CD14-positive monocyte (primary cell): Measurements from ENCODE around the gene IQGAP2. TPM values are rescaled to one million over a fixed set of nuclear protein-coding genes. Genes with fewer than 3 reads are reported as not detected.

Source experiments
- DNase-seq, 3 donors: peaks; one replicate each; pipeline ENCODE4 v3.0.0-alpha.2; 2011 to 2022
- H2AFZ ChIP-seq: 2 replicates; pipeline ENCODE4 v1.6.0; 2012; ENCODE audit warnings: mild to moderate bottlenecking, low read depth, low read length, inconsistent platforms; ENCODE audit not compliant: insufficient read depth, poor library complexity, severe bottlenecking
- H3K27ac ChIP-seq, 2 donors: 1 replicate in 1 of 2; 2 replicates in 1 of 2; pipeline ENCODE4 v1.5.1; 2012 to 2013; ENCODE audit warnings: low read length in 2 of 2, control low read depth in 1 of 2, inconsistent platforms in 1 of 2, low read depth in 1 of 2, mild to moderate bottlenecking in 1 of 2
- H3K27me3 ChIP-seq, 2 donors: one replicate each; pipeline versions ENCODE4 v1.6.0 to v1.6.1; 2011 to 2013; ENCODE audit warnings: low read length in 2 of 2; ENCODE audit not compliant: control insufficient read depth in 2 of 2, insufficient read depth in 2 of 2
- H3K36me3 ChIP-seq, 2 donors: replicated peaks in 1 of 2; 1 replicate in 1 of 2; 2 replicates in 1 of 2; pipeline versions ENCODE4 v1.5.1 to v1.6.1; 2012 to 2013; ENCODE audit warnings: low read length in 2 of 2, control low read depth in 1 of 2, inconsistent platforms in 1 of 2, mild to moderate bottlenecking in 1 of 2; ENCODE audit not compliant: insufficient read depth in 2 of 2, control insufficient read depth in 1 of 2
- H3K4me1 ChIP-seq, 2 donors: 1 replicate in 1 of 2; 2 replicates in 1 of 2; pipeline versions ENCODE4 v1.5.1 to v1.6.1; 2012 to 2013; ENCODE audit warnings: low read length in 2 of 2, control low read depth in 1 of 2, inconsistent platforms in 1 of 2, mild to moderate bottlenecking in 1 of 2, moderate library complexity in 1 of 2; ENCODE audit not compliant: insufficient read depth in 2 of 2, control insufficient read depth in 1 of 2
- H3K4me2 ChIP-seq: replicated peaks from 2 replicates; pipeline ENCODE3; 2012; ENCODE audit warnings: low read length, moderate library complexity, mild to moderate bottlenecking; ENCODE audit not compliant: poor library complexity, severe bottlenecking; ENCODE audit errors: extremely low read depth
- H3K4me3 ChIP-seq, 3 experiments: fragments of 200-600 bp in 1 of 3; sonication (generic) in 1 of 3; replicated peaks in 1 of 3; 1 replicate in 2 of 3; 2 replicates in 1 of 3; pipeline ENCODE4 v1.5.1; 2011 to 2013; ENCODE audit warnings: low read length in 3 of 3, mild to moderate bottlenecking in 3 of 3, control low read depth in 2 of 3, low read depth in 2 of 3, inconsistent platforms in 1 of 3, moderate library complexity in 1 of 3
- H3K79me2 ChIP-seq: 2 replicates; pipeline ENCODE4 v1.6.0; 2012; ENCODE audit warnings: mild to moderate bottlenecking, control low read depth, inconsistent platforms, low read length, moderate library complexity; ENCODE audit not compliant: insufficient read depth
- H3K9ac ChIP-seq: 2 replicates; pipeline ENCODE4 v1.6.0; 2017; ENCODE audit warnings: low read length, mild to moderate bottlenecking; ENCODE audit not compliant: insufficient read depth, poor library complexity, severe bottlenecking
- H3K9me3 ChIP-seq, 2 donors: replicated peaks in 1 of 2; 1 replicate in 1 of 2; 2 replicates in 1 of 2; pipeline versions ENCODE4 v1.5.1 to v1.6.1; 2012 to 2013; ENCODE audit warnings: low read length in 2 of 2, control low read depth in 1 of 2; ENCODE audit not compliant: control insufficient read depth in 1 of 2, insufficient read depth in 1 of 2
- H4K20me1 ChIP-seq: 2 replicates; pipeline ENCODE4 v1.6.0; 2012; ENCODE audit warnings: mild to moderate bottlenecking, low read length, control low read depth, moderate library complexity; ENCODE audit not compliant: insufficient read depth
- H3K27ac Mint-ChIP-seq, 7 donors: one replicate each; pipeline ENCODE4 v1.8.0; 2020; ENCODE audit warnings: mild to moderate bottlenecking in 7 of 7, mixed read lengths in 7 of 7, moderate library complexity in 6 of 7, inconsistent platforms in 2 of 7
- H3K27me3 Mint-ChIP-seq, 3 donors: one replicate each; pipeline ENCODE4 v1.8.0; 2021 to 2022; ENCODE audit warnings: low read depth in 3 of 3, mild to moderate bottlenecking in 3 of 3, mixed read lengths in 3 of 3, moderate library complexity in 3 of 3, inconsistent platforms in 1 of 3
- H3K36me3 Mint-ChIP-seq, 2 donors: one replicate each; pipeline ENCODE4 v1.8.0; 2020; ENCODE audit warnings: mixed read lengths in 2 of 2, inconsistent platforms in 1 of 2, mild to moderate bottlenecking in 1 of 2
- H3K4me1 Mint-ChIP-seq: one replicate; pipeline ENCODE4 v1.8.0; 2020; ENCODE audit warnings: mild to moderate bottlenecking, mixed read lengths
- H3K4me3 Mint-ChIP-seq, 2 donors: one replicate each; pipeline ENCODE4 v1.8.0; 2020; ENCODE audit warnings: mild to moderate bottlenecking in 2 of 2, mixed read lengths in 2 of 2, moderate library complexity in 1 of 2
- H3K9me3 Mint-ChIP-seq, 7 donors: one replicate each; pipeline ENCODE4 v1.8.0; 2020 to 2022; ENCODE audit warnings: mixed read lengths in 7 of 7, mild to moderate bottlenecking in 6 of 7, moderate library complexity in 6 of 7, inconsistent platforms in 2 of 7
- WGBS: methylation state at CpG from one replicate; pipeline ENCODE4 v1.1.5; 2013; ENCODE audit warnings: missing lambda C conversion rate; ENCODE audit not compliant: insufficient coverage; 5-methylcytosine and 5-hydroxymethylcytosine counted together
- intact Hi-C, 2 donors: fragments of 100-400 bp; cut with micrococcal nuclease; formaldehyde crosslinking; loops; one replicate each; pipeline versions ENCODE4 v1.15.0 to v1.15.1; 2023
- polyA plus RNA-seq, 3 donors: library from polyadenylated mRNA; depleted of rRNA in 1 of 3; unstranded in 2 of 3; stranded (reverse) in 1 of 3; fragments of 300-500 nt in 2 of 3; fragments of >200 nt in 1 of 3; fragmentation: Illumina TruSeq in 2 of 3; gene quantifications; 1 replicate in 2 of 3; 2 replicates in 1 of 3; pipeline ENCODE4 v1.2.3, GENCODE V29; 2012 to 2021
- TF ChIP-seq, protein P1 (sequence below): fragments of 200-600 bp; IDR thresholded peaks from one replicate; pipeline ENCODE4 v1.8.0; 2022; ENCODE audit warnings: antibody characterized with exemption, mild to moderate bottlenecking

Gene IQGAP2
- polyA plus RNA-seq, 3 donors: 21.4 to 50.9 (median 35.4) TPM

DNA sequence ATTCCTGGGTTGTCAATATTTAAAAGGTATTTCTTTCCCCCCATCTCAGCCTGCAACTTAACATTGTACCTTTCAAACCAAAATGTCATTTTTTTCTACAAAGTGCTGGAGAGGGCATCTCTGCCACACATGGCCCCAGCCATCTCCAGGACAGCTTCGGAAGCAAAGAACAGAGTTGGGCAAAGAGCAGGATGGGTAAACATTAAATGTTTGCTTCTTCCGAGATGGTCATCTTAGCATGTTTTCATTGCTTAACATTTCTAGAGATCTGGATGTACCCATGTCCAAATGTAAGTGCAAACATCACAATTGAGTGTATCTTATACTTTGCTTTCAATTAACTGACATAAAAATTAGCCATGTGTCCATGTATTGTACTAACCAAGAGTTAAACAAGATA, 234.4 kb downstream of the IQGAP2 start:
- Histone ChIP-seq H2AFZ (no peak overlapping the region), H3K9ac (no peak overlapping the region), H3K27ac (peak overlapping the region in 1 of 2 donors; percentile 65), H3K36me3 (peaks cover 58 to 86% of the 10 kb centered on the region in 2 donors), H3K4me2 (no peak overlapping the region), H3K4me3 (no peak overlapping the region), H3K79me2 (no peaks in the 10 kb centered on the region), H3K9me3 (no peaks in the 10 kb centered on the region), H3K4me1 (peaks cover 16 to 22% of the 10 kb centered on the region in 2 donors), H3K27me3 (no peaks in the 10 kb centered on the region), H4K20me1 (peaks cover 29% of the 10 kb centered on the region)
- no peak overlapping the region for H3K4me3 Mint-ChIP-seq
- intact Hi-C loops: no loop called here
- no peak for DNase-seq
- no peaks in the 10 kb centered on the region for H3K9me3 Mint-ChIP-seq
- peaks cover 72 to 79% of the 10 kb centered on the region in 2 donors for H3K36me3 Mint-ChIP-seq
- H3K4me1 Mint-ChIP-seq: peaks cover 13% of the 10 kb centered on the region
- 90% methylated on average over 2 of the region's 2 CpGs for WGBS
- peak overlapping the region in 4 of 7 donors; percentile 23 to 61 (median 38) for H3K27ac Mint-ChIP-seq
- TF ChIP-seq, protein P1, sequence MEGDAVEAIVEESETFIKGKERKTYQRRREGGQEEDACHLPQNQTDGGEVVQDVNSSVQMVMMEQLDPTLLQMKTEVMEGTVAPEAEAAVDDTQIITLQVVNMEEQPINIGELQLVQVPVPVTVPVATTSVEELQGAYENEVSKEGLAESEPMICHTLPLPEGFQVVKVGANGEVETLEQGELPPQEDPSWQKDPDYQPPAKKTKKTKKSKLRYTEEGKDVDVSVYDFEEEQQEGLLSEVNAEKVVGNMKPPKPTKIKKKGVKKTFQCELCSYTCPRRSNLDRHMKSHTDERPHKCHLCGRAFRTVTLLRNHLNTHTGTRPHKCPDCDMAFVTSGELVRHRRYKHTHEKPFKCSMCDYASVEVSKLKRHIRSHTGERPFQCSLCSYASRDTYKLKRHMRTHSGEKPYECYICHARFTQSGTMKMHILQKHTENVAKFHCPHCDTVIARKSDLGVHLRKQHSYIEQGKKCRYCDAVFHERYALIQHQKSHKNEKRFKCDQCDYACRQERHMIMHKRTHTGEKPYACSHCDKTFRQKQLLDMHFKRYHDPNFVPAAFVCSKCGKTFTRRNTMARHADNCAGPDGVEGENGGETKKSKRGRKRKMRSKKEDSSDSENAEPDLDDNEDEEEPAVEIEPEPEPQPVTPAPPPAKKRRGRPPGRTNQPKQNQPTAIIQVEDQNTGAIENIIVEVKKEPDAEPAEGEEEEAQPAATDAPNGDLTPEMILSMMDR: no peak
- no peaks in the 10 kb centered on the region for H3K27me3 Mint-ChIP-seq

DNA sequence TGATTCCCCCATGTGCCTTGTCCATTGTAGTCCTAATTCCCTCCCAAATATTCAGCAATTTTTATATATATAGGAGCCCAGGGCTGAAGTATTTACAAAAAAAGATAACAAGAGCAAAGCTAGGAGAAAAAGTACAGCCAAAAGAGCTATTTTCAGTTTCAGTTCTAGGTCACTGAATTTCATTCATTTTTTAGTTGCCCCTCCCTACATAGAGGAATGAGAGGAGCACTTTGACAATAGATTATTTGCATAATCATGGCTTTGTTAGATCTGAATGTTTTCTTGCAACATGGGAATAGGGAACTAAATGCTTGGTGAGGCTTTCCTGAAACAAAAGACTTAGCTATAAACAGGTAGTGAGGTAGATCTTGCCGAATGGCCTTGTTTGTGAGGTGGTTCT, 235.4 kb downstream of the IQGAP2 start:
- Mint-ChIP-seq H3K27ac (peak overlapping the region; percentile 5 to 86 (median 76)), H3K27me3 (no peaks in the 10 kb centered on the region), H3K36me3 (peaks cover 77 to 82% of the 10 kb centered on the region in 2 donors), H3K4me3 (peak overlapping the region in 1 of 2 donors; percentile 3), H3K9me3 (no peaks in the 10 kb centered on the region), H3K4me1 (peaks cover 13% of the 10 kb centered on the region)
- 43% methylated on average over 1 of the region's 1 CpG for WGBS
- intact Hi-C loops: no loop called here
- no peaks in the 10 kb centered on the region for H3K9me3 ChIP-seq
- H3K27me3 ChIP-seq: no peaks in the 10 kb centered on the region
- no peak overlapping the region for H3K9ac ChIP-seq
- peaks cover 61 to 88% of the 10 kb centered on the region in 2 donors for H3K36me3 ChIP-seq
- peak; percentile 26 to 33 (median 33) for DNase-seq
- peaks cover 16 to 22% of the 10 kb centered on the region in 2 donors for H3K4me1 ChIP-seq
- H2AFZ ChIP-seq: no peak overlapping the region
- H3K4me3 ChIP-seq: no peak overlapping the region
- TF ChIP-seq, protein P1: no peak
- H3K4me2 ChIP-seq: no peak overlapping the region
- H4K20me1 ChIP-seq: peaks cover 29% of the 10 kb centered on the region
- peak overlapping the region in 1 of 2 donors; percentile 65 for H3K27ac ChIP-seq
- no peaks in the 10 kb centered on the region for H3K79me2 ChIP-seq
